ENCODE results near the gene TP53INP2. TPM values are rescaled to one million over a fixed set of nuclear protein-coding genes. Genes with fewer than 3 reads are reported as not detected.

TP53INP2 gene
- total and polyA plus RNA-seq, 2 of the 8 experiments (the other 6 are each of a cell fraction or from before 2014, with no cell fraction given), result 2.4 to 4.8 TPM

GRCh38 chr20:34701405-34702085, 2.6 kb upstream of the TP53INP2 start (continued):
- TF ChIP-seq CHD7 (IDR thresholded peaks at IDR 0.05; ENCODE audit: insufficient replicate concordance, low read length), result no peak
- TF ChIP-seq SIX5 (IDR thresholded peaks at IDR 0.05; ENCODE audit: low read depth, low read length), result no peak
- TF ChIP-seq KDM4A (IDR thresholded peaks at IDR 0.05; ENCODE audit: low read depth, low read length, severe bottlenecking), result no peak
- TF ChIP-seq ASH2L (IDR thresholded peaks at IDR 0.05; ENCODE audit: low read length), result no peak
- no peak for TF ChIP-seq YY1 (IDR thresholded peaks at IDR 0.05; ENCODE audit: low read depth, low read length)
- no peak for TF ChIP-seq CBX5 (IDR thresholded peaks at IDR 0.05; ENCODE audit: low read depth, low read length)
- TF ChIP-seq CEBPB (IDR thresholded peaks at IDR 0.05; ENCODE audit: low read depth, low read length), result no peak
- no peak for TF ChIP-seq BACH1 (IDR thresholded peaks at IDR 0.05; ENCODE audit: low read length)
- TF ChIP-seq CREB1 (IDR thresholded peaks at IDR 0.05), result no peak
